PC-3 (cell line): ENCODE measurements around the gene MCF2L2.

Source experiments
- EZH2 ChIP-seq: fragments of 300-600 bp; sonication (generic); IDR thresholded peaks from one replicate; pipeline ENCODE4 v1.6.1; 2017; ENCODE audit warnings: antibody characterized with exemption, mild to moderate bottlenecking, low read length; ENCODE audit not compliant: unreplicated experiment
- EZH2phosphoT487 ChIP-seq: fragments of 300-600 bp; sonication (generic); IDR thresholded peaks from 2 replicates; pipeline ENCODE4 v1.6.1; 2018; ENCODE audit warnings: mild to moderate bottlenecking, antibody characterized with exemption, low read length, borderline replicate concordance
- TF ChIP-seq, protein P1 (sequence below): fragments of 300-600 bp; sonication (generic); conservative IDR thresholded peaks from 2 replicates; pipeline ENCODE4 v1.5.1; 2017; ENCODE audit warnings: antibody characterized with exemption, low read depth, mild to moderate bottlenecking, low read length

DNA sequence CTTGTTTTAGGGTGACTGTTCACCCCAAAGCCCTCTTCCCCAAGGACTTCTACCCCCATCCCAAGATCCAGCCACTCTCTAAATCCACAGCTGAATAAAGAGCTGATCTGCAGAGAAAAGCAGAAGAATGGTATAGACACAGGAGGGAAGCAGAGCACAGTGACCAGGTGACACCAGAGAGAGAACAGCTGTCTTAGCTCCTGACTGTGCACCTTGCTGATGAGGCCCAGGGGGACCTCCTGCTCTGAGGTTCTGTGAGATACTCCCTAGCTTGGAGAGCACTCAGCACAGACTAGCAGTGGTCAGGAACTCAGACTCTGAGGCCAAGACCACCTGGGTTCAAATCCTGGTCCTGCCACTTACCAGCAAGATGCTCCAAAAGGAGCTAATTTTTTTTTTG lies 17.7 kb downstream of the MCF2L2 start:
- TF ChIP-seq EZH2 = no peak
- TF ChIP-seq, protein P1, sequence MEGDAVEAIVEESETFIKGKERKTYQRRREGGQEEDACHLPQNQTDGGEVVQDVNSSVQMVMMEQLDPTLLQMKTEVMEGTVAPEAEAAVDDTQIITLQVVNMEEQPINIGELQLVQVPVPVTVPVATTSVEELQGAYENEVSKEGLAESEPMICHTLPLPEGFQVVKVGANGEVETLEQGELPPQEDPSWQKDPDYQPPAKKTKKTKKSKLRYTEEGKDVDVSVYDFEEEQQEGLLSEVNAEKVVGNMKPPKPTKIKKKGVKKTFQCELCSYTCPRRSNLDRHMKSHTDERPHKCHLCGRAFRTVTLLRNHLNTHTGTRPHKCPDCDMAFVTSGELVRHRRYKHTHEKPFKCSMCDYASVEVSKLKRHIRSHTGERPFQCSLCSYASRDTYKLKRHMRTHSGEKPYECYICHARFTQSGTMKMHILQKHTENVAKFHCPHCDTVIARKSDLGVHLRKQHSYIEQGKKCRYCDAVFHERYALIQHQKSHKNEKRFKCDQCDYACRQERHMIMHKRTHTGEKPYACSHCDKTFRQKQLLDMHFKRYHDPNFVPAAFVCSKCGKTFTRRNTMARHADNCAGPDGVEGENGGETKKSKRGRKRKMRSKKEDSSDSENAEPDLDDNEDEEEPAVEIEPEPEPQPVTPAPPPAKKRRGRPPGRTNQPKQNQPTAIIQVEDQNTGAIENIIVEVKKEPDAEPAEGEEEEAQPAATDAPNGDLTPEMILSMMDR = no peak
- TF ChIP-seq EZH2phosphoT487 = no peak
